ENCODE measurements around the gene ANXA1. TPM values are rescaled to one million over a fixed set of nuclear protein-coding genes. Genes with fewer than 3 reads are reported as not detected.

Gene ANXA1
- total RNA-seq, 1 donor from 2014 or later: 0.27 TPM

GRCh38 chr9:73174330-73174980 lies 22.8 kb downstream of the ANXA1 start:
- ChIA-PET POLR2A (no interaction called here), CTCF (no interaction called here)
- ATAC-seq (ENCODE audit: low read depth) (no peak), DNase-seq (no peak)
- no peaks in the 10 kb centered on the region for H3K36me3 Mint-ChIP-seq (ENCODE audit: low read depth)
- H3K4me1 Mint-ChIP-seq: no peaks in the 10 kb centered on the region
- no peaks in the 10 kb centered on the region for H3K9me3 Mint-ChIP-seq
- H3K27me3 Mint-ChIP-seq: peaks cover 4% of the 10 kb centered on the region
- no peak for TF ChIP-seq CTCF (IDR thresholded peaks at IDR 0.05)
- intact Hi-C loops (cut with micrococcal nuclease): no loop called here
- no peak overlapping the region for H3K4me3 Mint-ChIP-seq
- H3K27ac Mint-ChIP-seq: no peak overlapping the region

DNA sequence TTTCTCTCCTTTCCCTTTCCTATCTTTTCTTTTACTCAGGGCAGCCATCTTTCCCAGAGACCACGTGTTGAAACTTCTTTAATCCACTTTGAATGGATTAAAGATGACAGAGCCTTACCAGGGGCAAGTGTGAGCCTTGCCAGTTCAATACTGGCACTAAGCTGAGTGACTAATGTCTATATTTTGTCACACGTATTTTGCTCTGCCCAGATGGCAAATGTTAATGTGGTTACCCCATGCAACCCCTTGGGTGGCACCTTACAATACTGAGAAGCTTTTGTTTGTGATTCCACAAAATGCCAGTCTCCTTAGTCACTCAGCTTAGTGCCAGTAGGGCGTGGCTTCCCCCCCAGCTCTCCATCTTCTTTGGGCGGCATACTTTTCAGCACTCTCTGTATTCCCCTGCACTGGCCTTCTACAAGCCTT lies 24.8 kb downstream of the ANXA1 start:
- DNase-seq (no peak), ATAC-seq (ENCODE audit: low read depth) (no peak)
- ChIA-PET CTCF (interaction anchor here (1.1 kb wide), 1 partner anchor 69 kb away, joined by 4 read pairs; no protein-coding TSS in a partner anchor), POLR2A (no interaction called here)
- H3K27ac Mint-ChIP-seq: no peak overlapping the region
- no peaks in the 10 kb centered on the region for H3K9me3 Mint-ChIP-seq
- intact Hi-C loops (cut with micrococcal nuclease): no loop called here
- no peaks in the 10 kb centered on the region for H3K4me1 Mint-ChIP-seq
- no peak overlapping the region for H3K4me3 Mint-ChIP-seq
- TF ChIP-seq CTCF (IDR thresholded peaks at IDR 0.05): no peak
- H3K27me3 Mint-ChIP-seq: peaks cover 4% of the 10 kb centered on the region
- H3K36me3 Mint-ChIP-seq (ENCODE audit: low read depth): no peaks in the 10 kb centered on the region

DNA sequence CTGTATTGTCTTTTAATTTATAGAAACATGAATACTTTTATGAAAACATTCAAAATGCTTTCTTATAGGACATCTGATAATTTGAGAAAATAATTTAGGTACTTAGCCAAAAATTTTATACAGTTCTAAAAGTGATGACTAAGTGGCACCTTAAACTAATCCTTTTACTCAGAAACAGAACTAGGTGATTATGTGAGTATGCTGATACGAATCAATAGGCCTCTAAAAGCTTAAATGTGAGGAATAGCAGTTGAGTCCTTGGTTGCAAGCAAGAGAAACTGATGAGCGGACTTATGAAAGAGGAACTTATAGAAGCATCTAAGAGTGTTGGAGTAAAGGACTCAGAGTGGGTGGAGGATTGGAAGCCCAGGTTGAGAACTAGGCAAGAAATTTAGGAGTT lies 26.4 kb downstream of the ANXA1 start:
- intact Hi-C loops (cut with micrococcal nuclease): no loop called here
- peaks cover 4% of the 10 kb centered on the region for H3K27me3 Mint-ChIP-seq

GRCh38 chr9:73179589-73179988 lies 27.9 kb downstream of the ANXA1 start:
- H3K27ac Mint-ChIP-seq: no peak overlapping the region
- POLR2A ChIA-PET: no interaction called here
- no peak for TF ChIP-seq CTCF (IDR thresholded peaks at IDR 0.05)
- no peaks in the 10 kb centered on the region for H3K9me3 Mint-ChIP-seq
- no peak overlapping the region for H3K4me3 Mint-ChIP-seq
- no peaks in the 10 kb centered on the region for H3K4me1 Mint-ChIP-seq
- no peaks in the 10 kb centered on the region for H3K36me3 Mint-ChIP-seq (ENCODE audit: low read depth)
- H3K27me3 Mint-ChIP-seq: peaks cover 4% of the 10 kb centered on the region
- intact Hi-C loops (cut with micrococcal nuclease): no loop called here
- no peak for ATAC-seq (ENCODE audit: low read depth)
- CTCF ChIA-PET: no interaction called here
- no peak for DNase-seq

More for the DNA sequence above, 26.4 kb downstream of the ANXA1 start:
- DNase-seq: no peak
- ATAC-seq (ENCODE audit: low read depth): no peak
- Mint-ChIP-seq H3K9me3 (no peaks in the 10 kb centered on the region), H3K4me3 (no peak overlapping the region), H3K27ac (no peak overlapping the region), H3K4me1 (no peaks in the 10 kb centered on the region), H3K36me3 (ENCODE audit: low read depth) (no peaks in the 10 kb centered on the region)
- TF ChIP-seq CTCF (IDR thresholded peaks at IDR 0.05): no peak
- ChIA-PET CTCF (no interaction called here), POLR2A (no interaction called here)

- CTCF ChIA-PET: interaction anchor here (1.6 kb wide), 1 partner anchor 73 kb away, joined by 9 read pairs; no protein-coding TSS in a partner anchor
- no peaks in the 10 kb centered on the region for H3K4me1 Mint-ChIP-seq
- no peak overlapping the region for H3K27ac Mint-ChIP-seq
- H3K4me3 Mint-ChIP-seq: no peak overlapping the region
- H3K9me3 Mint-ChIP-seq: no peaks in the 10 kb centered on the region
- TF ChIP-seq CTCF (IDR thresholded peaks at IDR 0.05): no peak
- no peak for DNase-seq
- peaks cover 2% of the 10 kb centered on the region for H3K27me3 Mint-ChIP-seq
- no peaks in the 10 kb centered on the region for H3K36me3 Mint-ChIP-seq (ENCODE audit: low read depth)
- no peak for ATAC-seq (ENCODE audit: low read depth)
- POLR2A ChIA-PET: no interaction called here
- intact Hi-C loops (cut with micrococcal nuclease): no loop called here
Measured at GRCh38 chr9:73180403-73180802, 28.7 kb downstream of the ANXA1 start.

All from activated B cell treated with CpG ODN at 0.5 μM for 24 hours (primary cell).